IMR-90 (cell line): Measurements from ENCODE around the gene RNF38. TPM values are rescaled to one million over a fixed set of nuclear protein-coding genes. Genes with fewer than 3 reads are reported as not detected.

Experiments
- ATAC-seq: fragments of 200-7000 bp; cut with Tn5 transposase; 2 replicates; pipeline ENCODE4 v1.9.1; 2020; ENCODE audit warnings: low read depth, mild to moderate bottlenecking, moderate library complexity
- BruUV-seq: library from RNA; stranded (reverse); fragments of 400-500 nt; replicated peaks from 2 replicates; lab custom pipeline; 2021; lab: Mats Ljungman, UMichigan
- CTCF ChIA-PET: fragments of 300-600 bp; formaldehyde crosslinking; extraction: SDS; loops from one replicate; lab custom pipeline; 2021; ENCODE audit warnings: antibody characterized with exemption; lab: Yijun Ruan, JAX
- POLR2A ChIA-PET: fragments of 300-600 bp; sonication (Branson Sonifier 250); formaldehyde crosslinking; loops from one replicate; lab custom pipeline; 2022; ENCODE audit warnings: antibody characterized with exemption; ENCODE audit not compliant: unreplicated experiment; lab: Charles Lee
- DNase-seq: peaks from one replicate; pipeline ENCODE4 v3.0.0; 2013
- H2AFZ ChIP-seq: replicated peaks from 2 replicates; pipeline ENCODE3; 2013; ENCODE audit warnings: low read length, mild to moderate bottlenecking; ENCODE audit not compliant: poor library complexity
- H2AK5ac ChIP-seq: 2 replicates; pipeline ENCODE4 v1.6.1; 2013; ENCODE audit warnings: low read depth, low read length, inconsistent platforms
- H2AK9ac ChIP-seq: replicated peaks from 2 replicates; pipeline ENCODE3; 2013; ENCODE audit warnings: mild to moderate bottlenecking, low read depth, low read length, moderate library complexity; ENCODE audit not compliant: poor library complexity
- H2BK120ac ChIP-seq: 2 replicates; pipeline ENCODE4 v1.6.1; 2013; ENCODE audit warnings: low read depth, low read length, inconsistent platforms
- H2BK15ac ChIP-seq: 3 replicates; pipeline ENCODE4 v1.6.1; 2013; ENCODE audit warnings: low read depth, low read length, inconsistent platforms
- H2BK20ac ChIP-seq: 2 replicates; pipeline ENCODE4 v1.6.1; 2013; ENCODE audit warnings: low read depth, mild to moderate bottlenecking, inconsistent platforms, low read length, moderate library complexity
- H2BK5ac ChIP-seq: 2 replicates; pipeline ENCODE4 v1.6.1; 2013; ENCODE audit warnings: mild to moderate bottlenecking, low read depth, low read length, inconsistent platforms; ENCODE audit not compliant: poor library complexity, severe bottlenecking
- H3K14ac ChIP-seq: replicated peaks from 2 replicates; pipeline ENCODE4 v1.6.1; 2013; ENCODE audit warnings: low read depth, low read length, inconsistent platforms
- H3K18ac ChIP-seq: 2 replicates; pipeline ENCODE4 v1.6.1; 2013; ENCODE audit warnings: low read depth, low read length, control low read depth
- H3K23ac ChIP-seq: 2 replicates; pipeline ENCODE4 v1.6.1; 2013; ENCODE audit warnings: low read depth, low read length, inconsistent platforms
- H3K27ac ChIP-seq: 2 replicates; pipeline ENCODE4 v1.5.1; 2013; ENCODE audit warnings: mild to moderate bottlenecking, control low read depth, low read length; ENCODE audit not compliant: insufficient read depth
- H3K27me3 ChIP-seq: 2 replicates; pipeline ENCODE4 v1.6.1; 2013; ENCODE audit warnings: low read length; ENCODE audit not compliant: control insufficient read depth, insufficient read depth
- H3K36me3 ChIP-seq: 2 replicates; pipeline ENCODE4 v1.6.1; 2013; ENCODE audit warnings: low read length, mixed read lengths; ENCODE audit not compliant: control insufficient read depth, insufficient read depth
- H3K4ac ChIP-seq: 2 replicates; pipeline ENCODE4 v1.6.1; 2013; ENCODE audit warnings: low read depth, low read length, inconsistent platforms
- H3K4me1 ChIP-seq: 2 replicates; pipeline ENCODE4 v1.6.1; 2013; ENCODE audit warnings: low read length, mixed read lengths; ENCODE audit not compliant: control insufficient read depth, insufficient read depth
- H3K4me2 ChIP-seq: 2 replicates; pipeline ENCODE4 v1.6.1; 2013; ENCODE audit warnings: low read depth, mild to moderate bottlenecking, control low read depth, low read length, moderate library complexity
- H3K4me3 ChIP-seq: 2 replicates; pipeline ENCODE4 v1.5.1; 2013; ENCODE audit warnings: low read depth, mild to moderate bottlenecking, control low read depth, low read length, moderate library complexity; ENCODE audit not compliant: insufficient read depth
- H3K56ac ChIP-seq: 2 replicates; pipeline ENCODE4 v1.6.1; 2013; ENCODE audit warnings: low read length, inconsistent platforms; ENCODE audit not compliant: insufficient read depth; ENCODE audit errors: extremely low read depth
- H3K79me1 ChIP-seq, 2 experiments: 2 replicates each; pipeline ENCODE4 v1.6.1; 2013; ENCODE audit warnings: low read length in 2 of 2, inconsistent platforms in 1 of 2, low read depth in 1 of 2
- H3K9ac ChIP-seq: 2 replicates; pipeline ENCODE4 v1.6.1; 2013; ENCODE audit warnings: low read depth, low read length, control low read depth
- H3K9me1 ChIP-seq: 2 replicates; pipeline ENCODE4 v1.6.1; 2013; ENCODE audit warnings: low read length, inconsistent platforms; ENCODE audit not compliant: insufficient read depth
- H3K9me3 ChIP-seq: 2 replicates; pipeline ENCODE4 v1.6.1; 2013; ENCODE audit warnings: low read length; ENCODE audit not compliant: control insufficient read depth, insufficient read depth
- H4K20me1 ChIP-seq: 2 replicates; pipeline ENCODE4 v1.6.1; 2013; ENCODE audit warnings: low read length, inconsistent platforms; ENCODE audit not compliant: insufficient read depth
- H4K5ac ChIP-seq: 2 replicates; pipeline ENCODE4 v1.6.1; 2013; ENCODE audit warnings: mild to moderate bottlenecking, low read depth, low read length, control low read depth
- H4K8ac ChIP-seq, 2 experiments: 2 replicates each; pipeline ENCODE4 v1.6.1; 2013; ENCODE audit warnings: low read depth in 2 of 2, low read length in 2 of 2, control low read depth in 1 of 2, inconsistent platforms in 1 of 2
- H4K91ac ChIP-seq: 2 replicates; pipeline ENCODE4 v1.6.1; 2013; ENCODE audit warnings: low read depth, low read length, inconsistent platforms; ENCODE audit not compliant: insufficient read depth
- BHLHE40 ChIP-seq: fragments of 150-350 bp; IDR thresholded peaks from 2 replicates; pipeline ENCODE4 v1.6.1; 2016; ENCODE audit warnings: mild to moderate bottlenecking, low read depth, low read length
- CEBPB ChIP-seq: IDR thresholded peaks from 2 replicates; pipeline ENCODE4 v1.6.1; 2012; ENCODE audit warnings: low read depth, low read length, improper control_type of control experiment
- CHD1 ChIP-seq: IDR thresholded peaks from 2 replicates; pipeline ENCODE4 v1.6.1; 2012; ENCODE audit warnings: low read depth, low read length, improper control_type of control experiment
- CTCF ChIP-seq: conservative IDR thresholded peaks from 2 replicates; pipeline ENCODE4 v1.5.1; 2012; ENCODE audit warnings: mild to moderate bottlenecking, low read depth, low read length, improper control_type of control experiment
- ELK1 ChIP-seq: fragments of 150-350 bp; IDR thresholded peaks from 2 replicates; pipeline ENCODE4 v1.6.1; 2016; ENCODE audit warnings: low read depth, mild to moderate bottlenecking, low read length, moderate library complexity, borderline replicate concordance
- FOS ChIP-seq: fragments of 150-350 bp; IDR thresholded peaks from 2 replicates; pipeline ENCODE4 v1.6.1; 2016; ENCODE audit warnings: low read depth, low read length
- MAFK ChIP-seq: IDR thresholded peaks from 2 replicates; pipeline ENCODE4 v1.6.1; 2012; ENCODE audit warnings: low read depth, low read length, improper control_type of control experiment
- MAZ ChIP-seq: IDR thresholded peaks from 2 replicates; pipeline ENCODE4 v1.6.1; 2012; ENCODE audit warnings: low read depth, mild to moderate bottlenecking, low read length, improper control_type of control experiment, moderate library complexity, borderline replicate concordance
- MXI1 ChIP-seq: IDR thresholded peaks from 2 replicates; pipeline ENCODE4 v1.6.1; 2012; ENCODE audit warnings: low read depth, mild to moderate bottlenecking, low read length, moderate library complexity, borderline replicate concordance
- NFE2L2 ChIP-seq: fragments of 150-350 bp; IDR thresholded peaks from 2 replicates; pipeline ENCODE4 v1.6.1; 2016; ENCODE audit warnings: low read depth, mild to moderate bottlenecking, low read length
- USF2 ChIP-seq: fragments of 150-350 bp; IDR thresholded peaks from 2 replicates; pipeline ENCODE4 v1.6.1; 2017; ENCODE audit warnings: mild to moderate bottlenecking, antibody characterized with exemption, low read length, low read depth
- WGBS, 2 experiments: methylation state at CpG; one replicate each; pipeline versions ENCODE4 v1.1.5 to v1.1.7; 2013; ENCODE audit warnings: missing lambda C conversion rate in 2 of 2; ENCODE audit not compliant: insufficient read length in 1 of 2; ENCODE audit errors: extremely low coverage in 2 of 2; 5-methylcytosine and 5-hydroxymethylcytosine counted together
- dilution Hi-C: fragments of 300-500 bp; cut with HindIII; formaldehyde crosslinking; loops from one replicate; pipeline ENCODE4 v1.14.3; 2018; ENCODE audit warnings: low sequenced_read_pairs; ENCODE audit not compliant: unreplicated experiment
- in situ Hi-C: fragments of 300-500 bp; cut with MboI; formaldehyde crosslinking; loops from 3 replicates; pipeline ENCODE4 v1.14.3; 2019; ENCODE audit warnings: low sequenced_read_pairs, inconsistent platforms, mixed read lengths
- intact Hi-C: fragments of 100-400 bp; cut with micrococcal nuclease; formaldehyde crosslinking; loops from 2 replicates; pipeline ENCODE4 v1.10.0; 2022
- polyA plus RNA-seq, 3 experiments: library from polyadenylated mRNA; depleted of rRNA; stranded (reverse); fragments of >200 nt; gene quantifications; 2 replicates each; pipeline ENCODE4 v1.2.3, GENCODE V29; 2012; ENCODE audit warnings: low replicate concordance in 1 of 3
- total RNA-seq: library from RNA; depleted of rRNA; stranded (reverse); fragments of >200 nt; gene quantifications from 2 replicates; pipeline ENCODE4 v1.2.3, GENCODE V29; 2012

RNF38 gene
- total and polyA plus RNA-seq, 2 of the 4 experiments (the other 2 are of a cell fraction) = 8.8 to 11.2 TPM

GRCh38 chr9:36364577-36364976 is 35.5 kb downstream of the RNF38 start:
- Histone ChIP-seq H4K5ac (no peak overlapping the region), H2BK5ac (no peak overlapping the region), H4K8ac (no peak overlapping the region), H3K27me3 (no peaks in the 10 kb centered on the region), H3K4me1 (no peaks in the 10 kb centered on the region), H3K4ac (no peak overlapping the region), H3K9ac (no peak overlapping the region), H4K20me1 (no peaks in the 10 kb centered on the region), H2BK15ac (no peak overlapping the region), H3K9me3 (no peaks in the 10 kb centered on the region), H3K79me1 (peaks cover 13 to 23% of the 10 kb centered on the region in 2 experiments), H3K9me1 (peaks cover 4% of the 10 kb centered on the region; the same call in 1 of the 2 replicates), H2BK20ac (no peak overlapping the region), H2AFZ (no peak overlapping the region), H3K56ac (no peak overlapping the region), H3K18ac (no peak overlapping the region), H3K27ac (no peak overlapping the region), H3K23ac (no peak overlapping the region), H2AK5ac (no peak overlapping the region), H3K36me3 (peaks cover 15% of the 10 kb centered on the region), H2BK120ac (no peak overlapping the region), H3K4me2 (no peak overlapping the region), H3K14ac (no peak overlapping the region), H4K91ac (no peak overlapping the region), H2AK9ac (no peak overlapping the region), H3K4me3 (no peak overlapping the region)
- in situ Hi-C loops = no loop called here
- dilution Hi-C loops = no loop called here
- ATAC-seq (no peak), DNase-seq (no peak)
- intact Hi-C loops = no loop called here
- WGBS, 2 experiments = no CpG with 5 or more reads among the region's 1 CpG
- CTCF ChIA-PET = no interaction called here
- POLR2A ChIA-PET = no interaction called here
- TF ChIP-seq CTCF = no peak
- no peak for TF ChIP-seq CHD1
- TF ChIP-seq NFE2L2 = no peak
- no peak for TF ChIP-seq MAZ
- TF ChIP-seq USF2 = no peak
- no peak for TF ChIP-seq CEBPB
- TF ChIP-seq ELK1 = no peak
- no peak for TF ChIP-seq BHLHE40
- no peak for TF ChIP-seq MAFK
- no peak for TF ChIP-seq MXI1
- no peak for TF ChIP-seq FOS
- no TSS peak for BruUV-seq
